Measurements from ENCODE around the gene HNRNPH1. TPM values are rescaled to one million over a fixed set of nuclear protein-coding genes. Genes with fewer than 3 reads are reported as not detected.
"Not testable (repeated sequence)": the region's sequence is repeated elsewhere in the genome, so short reads cannot be mapped to it uniquely, and the experiment has no call there.

HNRNPH1 gene, protein sequence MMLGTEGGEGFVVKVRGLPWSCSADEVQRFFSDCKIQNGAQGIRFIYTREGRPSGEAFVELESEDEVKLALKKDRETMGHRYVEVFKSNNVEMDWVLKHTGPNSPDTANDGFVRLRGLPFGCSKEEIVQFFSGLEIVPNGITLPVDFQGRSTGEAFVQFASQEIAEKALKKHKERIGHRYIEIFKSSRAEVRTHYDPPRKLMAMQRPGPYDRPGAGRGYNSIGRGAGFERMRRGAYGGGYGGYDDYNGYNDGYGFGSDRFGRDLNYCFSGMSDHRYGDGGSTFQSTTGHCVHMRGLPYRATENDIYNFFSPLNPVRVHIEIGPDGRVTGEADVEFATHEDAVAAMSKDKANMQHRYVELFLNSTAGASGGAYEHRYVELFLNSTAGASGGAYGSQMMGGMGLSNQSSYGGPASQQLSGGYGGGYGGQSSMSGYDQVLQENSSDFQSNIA
- 787 TPM for total RNA-seq

DNA sequence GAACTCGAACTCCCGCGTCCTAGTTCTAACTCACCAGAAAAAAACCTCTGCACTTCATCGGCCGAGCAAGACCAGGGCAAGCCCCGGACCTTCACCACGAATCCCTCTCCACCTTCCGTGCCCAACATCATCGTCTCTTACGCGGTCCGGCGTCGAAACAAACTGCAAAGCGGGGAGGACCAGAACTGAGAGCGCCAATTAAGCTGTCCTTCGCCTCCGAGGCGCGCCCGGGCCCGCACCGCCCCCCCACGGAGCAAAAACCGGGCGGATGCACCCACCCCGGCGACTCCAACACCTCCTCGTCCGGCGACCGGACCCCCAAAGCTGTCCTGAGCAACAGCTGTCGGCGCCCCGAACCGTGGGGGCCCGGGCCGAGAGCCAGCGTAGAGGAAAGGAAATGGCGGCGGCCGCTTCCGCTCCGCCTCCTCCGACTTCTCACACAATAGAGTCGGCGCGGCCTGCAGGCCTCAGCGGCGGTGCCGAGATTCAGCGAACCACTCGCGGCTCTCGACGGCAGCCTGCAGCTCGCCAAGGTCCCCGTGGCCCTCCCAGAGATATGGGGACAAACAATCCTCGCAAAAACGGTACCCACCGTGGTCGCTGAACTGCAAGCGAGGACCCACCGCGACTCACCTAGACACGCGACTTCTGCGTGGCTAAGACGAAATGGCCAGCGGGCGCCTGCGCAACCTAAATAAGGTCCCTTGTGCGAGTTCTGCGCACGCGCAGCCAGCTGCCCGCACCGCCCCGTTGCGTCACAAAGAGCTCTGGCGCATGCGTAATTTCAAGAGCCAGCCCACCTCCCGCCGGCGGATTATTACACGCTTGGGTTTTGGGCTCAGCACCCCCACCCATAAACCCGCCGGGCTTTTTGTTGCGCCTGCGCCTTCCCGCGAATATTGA, at the start of gene HNRNPH1:
Gene HNRNPH1, minus strand, starts transcription at position 669 of the 903 bp plus-strand sequence. Its CDS starts 538 bp downstream, at position 131.
- peak; percentile 99 for DNase-seq (ENCODE audit: low spot score)

DNA sequence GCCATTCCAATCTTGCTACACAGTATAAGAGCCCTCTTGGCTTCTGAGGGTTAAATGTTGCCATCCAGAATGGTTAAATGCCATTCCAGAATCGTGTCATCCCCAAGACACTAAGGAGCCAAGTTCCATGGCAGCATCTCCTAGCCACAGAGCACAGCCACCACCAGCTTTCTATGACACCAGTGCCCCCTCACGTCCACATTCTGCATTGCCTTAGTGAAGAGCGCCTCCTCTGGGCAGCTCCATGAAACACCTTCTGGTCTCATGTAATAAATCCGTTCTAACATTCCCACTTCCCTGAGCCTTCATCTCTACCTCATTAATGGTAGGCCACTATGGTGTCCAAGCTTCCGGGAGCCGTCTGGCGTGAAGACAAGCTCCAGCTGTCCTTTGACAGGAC, 44.9 kb upstream of the HNRNPH1 start:
- DNase-seq (ENCODE audit: low spot score), result no peak

DNA sequence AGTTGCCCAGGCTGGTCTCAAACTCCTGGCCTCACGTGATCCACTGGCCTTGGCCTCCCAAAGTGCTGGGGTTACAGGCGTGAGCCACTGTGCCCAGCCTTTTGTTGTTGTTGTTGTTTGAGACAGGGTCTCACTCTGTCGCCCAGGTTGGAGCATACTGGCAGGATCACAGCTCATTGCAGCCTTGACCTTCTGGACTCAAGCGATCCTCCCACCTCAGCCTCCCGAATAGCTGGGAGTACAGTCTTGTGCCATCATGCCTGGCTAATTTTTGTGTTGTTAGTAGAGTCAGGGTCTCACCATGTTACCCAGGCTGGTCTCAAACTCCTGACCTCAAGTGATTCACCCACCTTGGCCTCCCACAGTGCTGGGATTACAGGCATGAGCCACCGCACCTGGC, 38.2 kb upstream of the HNRNPH1 start:
- DNase-seq (ENCODE audit: low spot score), result not testable (repeated sequence)

DNA sequence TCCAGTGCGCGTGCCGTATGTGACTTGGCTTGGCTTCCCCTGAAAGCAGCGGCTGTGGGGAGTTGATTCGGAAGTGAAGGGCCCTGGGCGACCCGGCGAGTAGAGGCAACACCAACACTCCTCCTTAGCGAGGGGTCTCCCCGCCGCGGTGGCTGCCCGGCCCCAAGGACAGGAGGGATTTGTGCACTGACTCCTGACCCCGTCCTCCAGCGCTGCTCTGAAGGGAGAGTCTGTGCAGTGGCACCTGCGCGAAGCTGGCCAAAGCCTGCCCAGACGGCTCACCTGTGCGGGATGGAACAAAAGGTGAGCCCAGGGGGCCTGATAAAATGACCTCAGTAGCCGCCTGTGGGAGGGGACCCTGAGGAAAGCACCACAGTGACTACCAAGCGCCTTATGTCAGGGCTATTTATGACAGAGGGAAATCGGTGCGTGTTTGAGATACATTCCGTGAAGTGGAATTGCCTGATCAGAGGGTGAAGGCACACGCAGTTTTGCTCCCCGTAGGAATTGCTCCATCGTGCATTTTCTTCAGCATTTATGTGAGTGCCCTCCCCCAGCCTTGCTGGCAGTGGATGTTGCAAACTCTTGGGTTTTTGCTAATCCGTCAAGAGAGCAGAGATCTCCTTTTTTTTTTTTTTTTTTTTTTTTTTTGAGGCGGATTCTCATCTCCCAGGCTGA, 34.8 kb upstream of the HNRNPH1 start:
- not testable (repeated sequence) for DNase-seq (ENCODE audit: low spot score)

DNA sequence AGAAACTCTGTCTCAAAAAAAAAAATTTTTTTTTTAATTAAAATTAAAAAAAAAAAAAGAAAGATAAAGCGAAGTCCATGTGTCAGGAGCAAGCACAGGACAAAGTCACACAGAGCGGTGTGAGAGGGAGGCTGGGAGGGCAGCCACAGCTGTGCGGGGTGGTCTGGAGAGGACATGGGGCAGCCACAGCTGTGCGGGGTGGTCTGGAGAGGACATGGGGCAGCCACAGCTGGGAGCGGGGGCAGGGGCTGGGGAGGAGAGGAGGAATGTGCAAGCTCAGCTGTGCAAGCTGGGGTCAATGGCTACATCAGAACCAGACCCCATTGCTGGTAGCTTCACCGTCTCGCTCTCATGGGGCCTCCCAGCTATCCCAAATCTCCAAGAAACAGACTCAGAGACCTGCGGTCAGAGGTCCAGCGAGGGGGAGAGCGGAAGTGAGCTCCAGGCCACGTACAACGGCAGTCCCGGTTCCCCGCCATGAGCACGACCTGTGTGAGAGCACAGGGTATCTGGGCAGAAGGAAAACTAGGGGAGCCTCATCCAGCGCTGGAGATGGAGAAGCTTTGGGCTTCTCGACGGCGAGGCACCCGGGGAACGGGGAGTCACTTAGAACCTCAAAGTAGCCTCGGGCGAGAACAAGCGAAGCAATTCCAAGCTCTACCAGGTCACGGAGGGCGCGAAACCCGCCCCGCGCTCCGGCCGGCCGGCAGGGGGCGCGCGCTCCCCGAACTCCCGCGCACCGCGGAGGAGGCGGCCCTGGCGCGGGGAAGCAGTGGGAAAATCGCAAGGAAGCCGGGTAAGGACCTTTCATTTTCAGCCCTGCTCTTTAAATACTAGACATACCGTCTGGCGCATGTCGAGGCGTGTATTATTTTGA, 34.1 kb upstream of the HNRNPH1 start:
- DNase-seq (ENCODE audit: low spot score), result not testable (repeated sequence)

DNA sequence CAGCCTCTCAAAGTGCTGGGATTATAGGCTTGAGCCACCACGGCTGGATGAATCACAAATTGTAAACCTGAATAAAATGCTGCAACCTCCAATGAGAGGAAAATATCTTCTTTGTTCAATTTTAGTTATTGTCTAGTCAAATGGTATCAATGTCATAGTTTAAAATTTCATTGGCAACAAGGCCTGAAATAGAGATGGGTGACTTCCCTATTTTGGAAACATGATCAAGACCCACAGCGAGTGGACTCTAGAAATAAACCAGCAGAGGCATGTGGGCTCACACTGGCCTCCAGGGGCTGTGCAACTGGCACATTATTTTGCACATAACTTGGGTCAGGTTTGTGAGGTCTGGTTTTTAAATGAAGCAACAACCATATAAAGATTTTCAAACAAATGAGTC, 29.7 kb upstream of the HNRNPH1 start:
- DNase-seq (ENCODE audit: low spot score), result not testable (repeated sequence)

DNA sequence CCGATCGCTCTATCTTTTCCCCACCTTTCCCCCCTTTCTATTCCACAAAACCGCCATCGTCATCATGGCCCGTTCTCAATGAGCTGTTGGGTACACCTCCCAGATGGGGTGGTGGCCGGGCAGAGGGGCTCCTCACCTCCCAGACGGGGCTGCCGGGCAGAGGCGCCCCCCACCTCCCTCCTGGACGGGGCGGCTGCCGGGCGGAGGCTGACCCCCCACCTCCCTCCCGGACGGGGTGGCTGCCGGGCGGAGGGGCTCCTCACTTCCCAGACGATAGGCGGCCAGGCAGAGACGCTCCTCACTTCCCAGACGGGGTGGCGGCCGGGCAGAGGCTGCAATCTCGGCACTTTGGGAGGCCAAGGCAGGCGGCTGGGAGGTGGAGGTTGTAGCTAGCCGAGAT, 26.8 kb upstream of the HNRNPH1 start:
- not testable (repeated sequence) for DNase-seq (ENCODE audit: low spot score)

DNA sequence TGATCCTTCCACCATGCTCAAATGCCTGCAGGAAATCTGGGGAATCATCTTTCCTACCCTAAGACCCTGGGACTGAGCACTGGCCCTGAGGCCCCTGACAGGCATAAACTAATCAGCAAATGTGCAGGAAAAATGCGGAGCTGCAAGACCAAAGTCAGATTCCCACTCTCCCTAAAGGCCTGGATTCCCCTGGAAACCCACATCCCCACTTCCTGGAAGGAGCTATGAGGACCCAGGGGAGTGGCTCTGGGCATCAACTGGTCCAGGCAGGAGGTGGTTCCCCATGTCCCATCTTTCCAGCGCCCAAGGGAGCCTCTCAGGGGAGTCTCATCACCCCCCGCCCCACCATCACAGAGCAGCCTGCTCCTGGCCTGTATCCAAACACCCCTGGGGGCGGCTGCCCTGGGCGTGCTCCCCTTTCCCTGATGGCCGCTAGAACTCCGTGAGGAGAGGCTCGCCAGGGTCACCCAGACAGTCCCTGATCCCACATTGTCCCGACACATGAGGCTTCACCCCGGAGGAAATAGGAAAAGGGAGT, 25.8 kb upstream of the HNRNPH1 start:
- DNase-seq (ENCODE audit: low spot score), result not testable (repeated sequence)

DNA sequence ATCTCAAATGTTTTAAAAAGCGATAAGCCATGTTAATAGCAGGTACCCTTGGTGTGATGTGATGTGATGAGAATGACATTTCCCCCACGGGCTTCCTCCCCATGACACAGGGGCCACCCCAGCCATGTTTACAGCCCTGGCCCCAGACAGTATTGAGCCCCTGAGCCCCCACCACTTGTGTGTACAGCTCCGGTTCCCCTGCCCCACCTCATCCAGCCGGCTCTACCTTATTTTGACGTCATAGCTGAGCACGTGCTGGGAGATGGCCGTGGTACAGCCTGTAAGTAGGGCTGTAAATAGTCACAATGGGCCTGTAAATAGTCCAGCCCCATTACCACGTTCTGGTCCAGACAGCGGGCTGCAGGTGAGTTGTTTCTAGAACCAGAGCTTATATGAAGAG, 24.9 kb upstream of the HNRNPH1 start:
- no peak for DNase-seq (ENCODE audit: low spot score)

DNA sequence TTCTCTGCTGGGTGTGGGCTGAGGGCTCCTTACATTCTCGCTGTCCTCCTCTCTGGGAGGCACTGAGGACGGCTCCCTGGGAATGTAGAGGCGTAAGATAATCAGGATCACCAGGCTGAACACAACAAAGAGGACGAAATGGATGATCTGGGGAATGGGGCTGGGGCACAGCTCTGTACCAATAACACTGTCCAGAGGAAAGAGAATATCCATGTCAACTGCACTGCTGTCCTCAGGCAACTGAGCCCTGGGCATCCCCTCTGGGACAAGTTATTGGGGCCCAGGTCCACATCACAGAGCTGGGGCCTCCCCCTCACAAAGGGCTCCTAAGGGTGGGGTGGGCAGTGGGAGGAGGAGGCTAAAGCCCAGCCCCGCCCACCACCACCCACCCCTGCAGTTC, 21.3 kb upstream of the HNRNPH1 start:
- DNase-seq (ENCODE audit: low spot score), result not testable (repeated sequence)

DNA sequence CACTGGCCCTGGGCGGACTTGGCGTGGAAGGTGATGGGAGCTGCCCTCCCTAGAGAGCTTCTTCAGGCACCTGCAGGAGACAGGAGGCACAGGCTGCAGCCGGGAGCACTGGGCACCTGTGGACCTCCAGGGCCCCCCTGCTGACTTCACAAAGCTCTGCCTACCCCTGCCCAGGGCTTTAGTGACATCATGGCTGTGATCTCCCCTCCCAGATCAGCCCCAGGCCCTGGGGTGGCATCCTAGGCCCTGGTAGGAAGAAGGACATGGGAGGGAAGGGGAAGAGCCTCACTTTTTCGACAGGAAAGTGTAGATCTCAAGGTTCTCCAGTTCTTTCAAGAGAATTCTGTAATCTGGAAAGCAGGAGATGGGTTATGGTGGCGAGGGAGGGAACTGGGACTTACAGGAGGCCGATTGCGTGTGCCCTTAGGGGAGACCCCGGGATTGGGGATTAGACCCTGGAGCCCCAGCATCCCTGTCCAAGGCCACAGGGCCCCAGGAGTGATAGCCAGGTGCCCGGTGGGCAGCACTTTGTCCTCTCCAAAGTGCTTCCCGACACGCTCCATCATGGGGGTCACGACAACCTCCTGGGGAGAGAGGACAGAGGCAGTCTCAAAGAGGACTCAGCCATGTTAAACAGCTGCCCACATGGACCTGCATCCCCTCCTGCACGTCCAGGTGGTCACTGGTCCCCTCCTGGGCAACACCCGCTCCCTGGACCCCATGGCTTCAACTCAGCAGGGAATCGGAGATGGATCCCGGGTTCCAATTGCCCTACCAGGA, 19.9 kb upstream of the HNRNPH1 start:
- not testable (repeated sequence) for DNase-seq (ENCODE audit: low spot score)

DNA sequence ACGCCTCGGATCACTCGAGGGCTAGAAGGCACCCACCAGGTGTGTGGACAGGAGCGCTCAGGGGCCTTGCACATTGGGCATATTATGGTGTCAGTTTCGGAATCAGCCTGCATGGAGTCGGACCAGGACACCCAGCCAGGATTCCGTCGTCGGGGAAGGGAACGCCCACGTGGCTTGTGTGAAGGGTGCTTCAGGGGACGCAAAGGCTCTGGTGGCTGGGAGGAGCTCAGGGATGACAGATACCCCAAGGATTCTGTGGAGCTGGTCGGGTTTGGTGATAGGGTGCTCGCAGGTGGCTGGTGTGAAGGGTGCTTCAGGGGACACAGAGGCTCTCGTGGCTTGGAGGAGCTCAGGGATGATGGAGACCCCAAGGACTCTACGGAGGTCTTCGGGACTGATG, 19.2 kb upstream of the HNRNPH1 start:
- DNase-seq (ENCODE audit: low spot score), result not testable (repeated sequence)

DNA sequence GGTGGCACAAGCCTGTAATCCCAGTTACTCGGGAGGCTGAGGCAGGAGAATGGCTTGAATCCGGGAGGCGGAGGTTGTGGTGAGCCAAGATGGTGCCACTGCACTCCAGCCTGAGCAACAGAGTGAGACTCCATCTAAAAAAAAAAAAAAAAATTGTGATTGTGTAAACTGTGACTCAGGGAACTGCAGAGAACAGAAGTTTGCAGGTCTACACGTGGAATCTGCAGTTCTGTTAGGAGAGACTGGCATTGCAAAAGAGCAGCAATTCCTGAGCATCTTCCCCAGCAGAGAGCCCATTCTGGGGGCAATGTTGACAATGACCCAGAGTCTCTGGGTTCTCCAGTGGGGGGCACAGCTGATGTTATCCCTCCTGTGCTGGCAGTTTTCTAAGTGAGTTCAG, 18.3 kb upstream of the HNRNPH1 start:
- DNase-seq (ENCODE audit: low spot score), result not testable (repeated sequence)

DNA sequence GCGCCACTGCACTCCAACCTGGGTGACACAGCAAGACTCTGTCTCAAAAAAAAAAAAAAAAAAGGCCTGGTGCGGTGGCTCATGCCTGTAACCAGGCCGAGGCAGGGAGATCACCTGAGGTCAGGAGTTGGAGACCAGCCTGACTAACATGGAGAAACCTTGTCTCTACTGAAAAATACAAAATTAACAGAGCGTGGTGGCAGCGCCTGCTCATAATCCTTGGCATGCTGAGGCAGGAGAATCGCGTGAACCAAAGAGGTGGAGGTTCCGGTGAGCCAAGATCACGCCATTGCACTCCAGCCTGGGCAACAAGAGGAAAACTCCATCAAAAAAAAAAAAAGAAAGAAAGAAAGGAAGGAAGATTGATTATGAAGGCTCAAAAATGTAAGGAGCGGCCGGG, 15.8 kb upstream of the HNRNPH1 start:
- DNase-seq (ENCODE audit: low spot score), result not testable (repeated sequence)

DNA sequence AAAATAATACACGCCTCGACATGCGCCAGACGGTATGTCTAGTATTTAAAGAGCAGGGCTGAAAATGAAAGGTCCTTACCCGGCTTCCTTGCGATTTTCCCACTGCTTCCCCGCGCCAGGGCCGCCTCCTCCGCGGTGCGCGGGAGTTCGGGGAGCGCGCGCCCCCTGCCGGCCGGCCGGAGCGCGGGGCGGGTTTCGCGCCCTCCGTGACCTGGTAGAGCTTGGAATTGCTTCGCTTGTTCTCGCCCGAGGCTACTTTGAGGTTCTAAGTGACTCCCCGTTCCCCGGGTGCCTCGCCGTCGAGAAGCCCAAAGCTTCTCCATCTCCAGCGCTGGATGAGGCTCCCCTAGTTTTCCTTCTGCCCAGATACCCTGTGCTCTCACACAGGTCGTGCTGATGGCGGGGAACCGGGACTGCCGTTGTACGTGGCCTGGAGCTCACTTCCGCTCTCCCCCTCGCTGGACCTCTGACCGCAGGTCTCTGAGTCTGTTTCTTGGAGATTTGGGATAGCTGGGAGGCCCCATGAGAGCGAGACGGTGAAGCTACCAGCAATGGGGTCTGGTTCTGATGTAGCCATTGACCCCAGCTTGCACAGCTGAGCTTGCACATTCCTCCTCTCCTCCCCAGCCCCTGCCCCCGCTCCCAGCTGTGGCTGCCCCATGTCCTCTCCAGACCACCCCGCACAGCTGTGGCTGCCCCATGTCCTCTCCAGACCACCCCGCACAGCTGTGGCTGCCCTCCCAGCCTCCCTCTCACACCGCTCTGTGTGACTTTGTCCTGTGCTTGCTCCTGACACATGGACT, 11.1 kb upstream of the HNRNPH1 start:
- not testable (repeated sequence) for DNase-seq (ENCODE audit: low spot score)

DNA sequence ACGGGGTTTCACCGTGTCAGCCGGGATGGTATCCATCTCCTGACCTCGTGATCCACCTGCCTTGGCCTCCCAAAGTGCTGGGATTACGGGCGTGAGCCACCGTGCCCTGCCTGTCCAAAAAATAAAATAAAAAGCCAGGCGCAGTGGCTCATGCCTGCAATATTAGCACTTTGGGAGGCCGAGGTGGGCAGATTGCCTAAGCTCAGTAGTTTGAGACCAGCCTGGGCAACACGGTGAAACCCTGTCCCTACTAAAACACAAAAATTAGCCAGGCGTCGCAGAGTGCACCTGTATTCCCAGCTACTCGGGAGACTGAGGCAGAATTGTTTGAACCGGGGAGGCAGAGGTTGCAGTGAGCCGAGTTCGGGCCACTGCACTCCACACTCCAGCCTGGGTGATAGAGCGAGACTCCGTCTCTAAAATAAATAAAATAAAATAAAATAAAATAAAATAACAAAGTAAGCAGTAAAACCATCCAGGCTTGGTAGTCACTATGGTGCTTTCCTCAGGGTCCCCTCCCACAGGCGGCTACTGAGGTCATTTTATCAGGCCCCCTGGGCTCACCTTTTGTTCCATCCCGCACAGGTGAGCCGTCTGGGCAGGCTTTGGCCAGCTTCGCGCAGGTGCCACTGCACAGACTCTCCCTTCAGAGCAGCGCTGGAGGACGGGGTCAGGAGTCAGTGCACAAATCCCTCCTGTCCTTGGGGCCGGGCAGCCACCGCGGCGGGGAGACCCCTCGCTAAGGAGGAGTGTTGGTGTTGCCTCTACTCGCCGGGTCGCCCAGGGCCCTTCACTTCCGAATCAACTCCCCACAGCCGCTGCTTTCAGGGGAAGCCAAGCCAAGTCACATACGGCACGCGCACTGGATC, 10.3 kb upstream of the HNRNPH1 start:
- DNase-seq (ENCODE audit: low spot score), result not testable (repeated sequence)

DNA sequence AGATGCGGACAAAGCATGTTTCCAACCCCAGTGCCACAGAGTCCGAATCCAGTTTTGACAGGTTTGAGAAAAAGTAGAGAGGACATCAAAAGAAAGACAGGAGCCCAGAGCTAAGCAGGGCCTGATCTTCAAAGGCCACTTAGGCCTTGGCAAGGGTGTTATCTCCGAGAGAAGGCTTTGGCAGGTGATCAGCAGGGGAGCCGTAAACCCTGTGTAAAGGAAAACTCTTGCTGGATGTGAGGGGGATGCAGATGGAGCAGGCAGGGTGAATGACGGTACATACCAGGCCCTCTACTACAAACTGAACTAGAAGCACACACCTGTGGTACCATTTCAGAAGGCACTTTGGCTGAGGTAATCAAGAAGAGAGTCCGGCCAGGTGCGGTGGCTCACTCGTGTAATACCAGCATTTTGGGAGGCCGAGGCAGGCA, 1.4 kb upstream of the HNRNPH1 start:
- no peak for DNase-seq (ENCODE audit: low spot score)
